Glomerular visceral epithelial cell (primary cell): ENCODE data around the gene UGT2B7.
A peak's percentile ranks its signal among the peaks of the same experiment; 100 is the strongest.
"Not testable (repeated sequence)": the region's sequence is repeated elsewhere in the genome, so short reads cannot be mapped to it uniquely, and the experiment has no call there.

ENCODE experiments used
- DNase-seq: peaks from one replicate; pipeline ENCODE4 v3.0.0-alpha.2; 2016; ENCODE audit errors: extremely low spot score

The UGT2B7 gene

GRCh38 chr4:69096111-69096656, at the start of gene UGT2B7:
Gene UGT2B7 (plus strand): TSS chr4:69096474. CDS start chr4:69096521, 47 bp downstream.
- DNase-seq = peak; percentile 19

GRCh38 chr4:69049860-69050259, 46.4 kb upstream of the UGT2B7 start:
- DNase-seq = no peak

GRCh38 chr4:69050853-69051575, 45.3 kb upstream of the UGT2B7 start:
- peak; percentile 78 for DNase-seq

- no peak for DNase-seq
Measured at GRCh38 chr4:69051576-69051943, 44.7 kb upstream of the UGT2B7 start.

GRCh38 chr4:69053309-69053885, 42.9 kb upstream of the UGT2B7 start:
- DNase-seq = not testable (repeated sequence)

- DNase-seq = not testable (repeated sequence)
Measured at GRCh38 chr4:69054033-69054432, 42.2 kb upstream of the UGT2B7 start.

- DNase-seq = peak; percentile 78
Measured at GRCh38 chr4:69054578-69055200, 41.6 kb upstream of the UGT2B7 start.

GRCh38 chr4:69056150-69056549, 40.1 kb upstream of the UGT2B7 start:
- no peak for DNase-seq

GRCh38 chr4:69056921-69057550, 39.2 kb upstream of the UGT2B7 start:
- DNase-seq = peak; percentile 82

GRCh38 chr4:69057620-69058409, 38.5 kb upstream of the UGT2B7 start:
- DNase-seq = peak; percentile 64

GRCh38 chr4:69058410-69059059, 37.7 kb upstream of the UGT2B7 start:
- peak; percentile 61 for DNase-seq

GRCh38 chr4:69060651-69061308, 35.5 kb upstream of the UGT2B7 start:
- no peak for DNase-seq

- no peak for DNase-seq
Measured at GRCh38 chr4:69064391-69064790, 31.9 kb upstream of the UGT2B7 start.

GRCh38 chr4:69066945-69067344, 29.3 kb upstream of the UGT2B7 start:
- no peak for DNase-seq

- no peak for DNase-seq
Measured at GRCh38 chr4:69069085-69069484, 27.2 kb upstream of the UGT2B7 start.

- DNase-seq = no peak
Measured at GRCh38 chr4:69070590-69070989, 25.7 kb upstream of the UGT2B7 start.

- DNase-seq = no peak
Measured at GRCh38 chr4:69071286-69071685, 25.0 kb upstream of the UGT2B7 start.

- DNase-seq = no peak
Measured at GRCh38 chr4:69073375-69073774, 22.9 kb upstream of the UGT2B7 start.

- DNase-seq = peak; percentile 44
Measured at GRCh38 chr4:69075061-69075792, 21.0 kb upstream of the UGT2B7 start.

- DNase-seq = no peak
Measured at GRCh38 chr4:69078852-69079251, 17.4 kb upstream of the UGT2B7 start.
